GM21619 (cell line): ENCODE results near the gene EDEM1.
A peak's percentile ranks its signal among the peaks of the same experiment; 100 is the strongest.

Source experiments
- ATAC-seq: cut with Tn5 transposase; IDR thresholded peaks from one replicate; pipeline ENCODE4 v1.9.1; 2021; ENCODE audit not compliant: unreplicated experiment

The EDEM1 gene

DNA sequence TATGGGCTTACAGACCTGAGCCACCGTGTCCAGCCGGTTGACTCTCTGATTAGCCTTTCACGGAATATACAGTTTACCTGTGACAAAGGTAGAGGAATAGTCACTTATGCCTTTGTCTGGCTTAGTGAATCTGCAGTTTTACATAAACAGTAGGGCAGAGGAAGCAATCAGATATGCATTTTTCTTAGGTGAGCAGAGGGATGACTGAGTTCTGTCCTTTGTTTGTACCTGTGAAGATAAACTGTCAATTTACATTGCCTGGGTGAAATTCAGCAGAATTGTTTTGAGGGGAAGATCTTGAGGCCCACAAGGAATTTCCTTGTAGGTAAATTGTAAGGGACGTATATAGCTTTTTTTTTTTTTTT is 10.8 kb downstream of the EDEM1 start:
- ATAC-seq: no peak

DNA sequence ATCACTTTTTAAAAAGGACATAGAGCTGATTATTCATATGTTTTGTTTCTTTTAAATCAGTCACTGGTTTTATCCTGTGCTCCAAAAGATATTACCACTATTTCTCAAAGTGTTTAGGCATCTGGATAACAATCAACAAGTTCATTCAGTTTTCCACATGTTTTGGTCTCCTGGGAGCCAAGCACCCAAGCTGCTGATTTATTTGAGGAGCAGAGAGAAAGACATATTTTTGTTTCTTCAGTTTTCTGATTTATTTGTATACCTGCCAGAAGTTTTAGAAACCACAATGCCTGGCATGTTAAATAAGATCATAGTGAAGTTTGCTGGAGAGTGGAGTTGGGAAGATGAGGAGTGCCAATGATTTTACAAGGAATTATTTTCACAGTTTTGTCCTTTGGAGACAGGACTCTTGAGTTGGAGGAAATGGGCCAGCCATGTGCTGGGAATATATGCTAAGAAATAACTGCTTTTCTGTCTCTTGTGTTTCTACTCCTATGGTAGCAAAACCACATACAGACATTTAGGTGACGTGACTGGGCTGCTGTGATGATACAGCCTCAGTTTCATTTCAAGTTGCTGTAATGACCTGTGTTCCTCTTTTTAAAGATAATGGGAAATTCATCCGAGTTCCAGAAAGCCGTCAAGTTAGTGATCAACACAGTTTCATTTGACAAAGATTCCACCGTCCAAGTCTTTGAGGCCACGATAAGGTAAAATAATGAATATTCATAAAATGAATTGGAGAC is 11.7 kb downstream of the EDEM1 start:
- peak; percentile 28 for ATAC-seq

DNA sequence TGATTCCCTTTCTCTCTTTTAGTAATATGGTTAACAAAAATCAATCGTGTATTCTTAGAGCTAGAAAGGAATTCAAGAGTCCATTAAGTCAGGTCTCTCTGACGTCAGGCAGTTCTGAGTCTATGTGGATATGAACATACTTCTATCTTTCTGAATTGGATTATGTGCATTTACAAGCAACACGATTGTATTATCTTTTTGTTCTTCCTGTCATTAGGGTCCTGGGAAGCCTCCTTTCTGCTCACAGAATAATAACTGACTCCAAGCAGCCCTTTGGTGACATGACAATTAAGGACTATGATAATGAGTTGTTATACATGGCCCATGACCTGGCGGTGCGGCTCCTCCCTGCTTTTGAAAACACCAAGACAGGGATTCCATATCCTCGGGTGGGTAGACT is 14.0 kb downstream of the EDEM1 start:
- ATAC-seq: no peak

DNA sequence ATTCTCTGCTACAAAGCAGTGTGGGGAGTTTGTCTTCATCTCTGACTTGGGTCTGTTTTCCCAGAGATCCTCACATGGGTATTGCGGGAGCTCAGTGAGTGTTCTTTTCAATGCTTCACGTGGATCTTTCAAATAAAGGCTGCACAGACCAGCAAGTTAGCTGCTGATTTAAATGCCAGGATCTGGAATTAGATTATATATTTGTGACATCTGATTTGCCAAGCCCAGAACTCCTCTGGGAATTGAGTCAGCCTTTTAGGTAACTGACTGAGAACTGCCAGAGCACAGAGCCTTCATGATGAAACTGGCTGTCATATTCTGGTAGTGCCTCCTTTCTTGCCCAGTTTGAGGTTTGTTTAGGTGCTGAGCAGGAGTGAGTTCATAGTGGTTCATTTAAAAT is 14.7 kb downstream of the EDEM1 start:
- no peak for ATAC-seq

DNA sequence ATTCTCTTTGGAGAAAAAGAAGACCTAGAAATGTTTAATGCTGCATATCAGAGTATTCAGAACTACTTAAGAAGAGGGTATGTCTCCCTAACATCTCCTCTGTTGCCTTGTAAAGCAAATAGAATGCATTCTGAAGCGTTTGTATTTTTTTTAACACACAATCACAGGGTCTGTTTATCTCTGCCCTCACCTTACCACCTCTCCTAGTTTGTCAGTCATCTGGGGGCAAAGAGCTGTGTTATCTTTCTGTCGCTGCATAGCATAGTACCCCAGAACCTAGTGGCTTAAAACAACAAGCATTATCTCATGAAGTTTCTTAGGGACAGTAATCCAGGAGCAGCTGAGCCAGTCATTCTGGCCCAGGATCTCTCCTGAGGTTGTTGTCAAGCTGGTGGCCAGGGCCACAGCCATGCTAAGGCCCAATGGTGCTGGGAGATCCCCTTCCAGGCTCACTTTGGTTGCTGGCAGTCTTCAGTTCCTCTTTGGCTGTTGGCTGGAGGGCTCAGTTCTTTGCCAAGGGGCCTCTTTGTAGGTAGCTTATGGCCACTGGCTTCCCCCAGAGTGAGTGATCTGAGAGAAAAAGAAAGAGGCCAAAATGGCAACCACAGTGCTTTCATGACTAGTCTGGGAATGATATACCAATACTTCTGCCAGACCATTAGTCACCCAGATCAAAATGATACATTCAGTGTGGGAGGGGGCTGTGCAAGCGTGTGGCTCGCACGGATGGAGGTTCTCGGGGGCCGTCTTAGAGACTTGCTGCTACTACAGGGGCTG is 17.8 kb downstream of the EDEM1 start:
- ATAC-seq: peak; percentile 98

DNA sequence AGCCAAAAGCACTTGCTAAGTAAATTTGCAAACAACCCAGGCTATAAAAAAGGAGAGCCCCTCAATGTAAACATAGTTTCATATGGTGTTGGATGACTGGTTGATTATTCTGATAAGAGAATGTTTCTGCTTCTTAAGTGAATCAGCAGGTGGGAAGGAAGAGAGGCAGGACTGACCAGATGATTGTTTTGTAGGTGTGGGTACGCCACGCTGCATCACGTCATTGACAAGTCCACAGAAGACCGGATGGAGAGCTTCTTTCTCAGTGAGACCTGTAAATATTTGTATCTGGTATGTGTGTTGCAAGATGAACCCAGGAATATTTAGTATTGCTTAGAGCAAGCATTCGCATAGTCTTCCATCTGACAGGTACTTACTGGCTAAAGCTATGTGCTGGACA is 23.4 kb downstream of the EDEM1 start:
- ATAC-seq: no peak

DNA sequence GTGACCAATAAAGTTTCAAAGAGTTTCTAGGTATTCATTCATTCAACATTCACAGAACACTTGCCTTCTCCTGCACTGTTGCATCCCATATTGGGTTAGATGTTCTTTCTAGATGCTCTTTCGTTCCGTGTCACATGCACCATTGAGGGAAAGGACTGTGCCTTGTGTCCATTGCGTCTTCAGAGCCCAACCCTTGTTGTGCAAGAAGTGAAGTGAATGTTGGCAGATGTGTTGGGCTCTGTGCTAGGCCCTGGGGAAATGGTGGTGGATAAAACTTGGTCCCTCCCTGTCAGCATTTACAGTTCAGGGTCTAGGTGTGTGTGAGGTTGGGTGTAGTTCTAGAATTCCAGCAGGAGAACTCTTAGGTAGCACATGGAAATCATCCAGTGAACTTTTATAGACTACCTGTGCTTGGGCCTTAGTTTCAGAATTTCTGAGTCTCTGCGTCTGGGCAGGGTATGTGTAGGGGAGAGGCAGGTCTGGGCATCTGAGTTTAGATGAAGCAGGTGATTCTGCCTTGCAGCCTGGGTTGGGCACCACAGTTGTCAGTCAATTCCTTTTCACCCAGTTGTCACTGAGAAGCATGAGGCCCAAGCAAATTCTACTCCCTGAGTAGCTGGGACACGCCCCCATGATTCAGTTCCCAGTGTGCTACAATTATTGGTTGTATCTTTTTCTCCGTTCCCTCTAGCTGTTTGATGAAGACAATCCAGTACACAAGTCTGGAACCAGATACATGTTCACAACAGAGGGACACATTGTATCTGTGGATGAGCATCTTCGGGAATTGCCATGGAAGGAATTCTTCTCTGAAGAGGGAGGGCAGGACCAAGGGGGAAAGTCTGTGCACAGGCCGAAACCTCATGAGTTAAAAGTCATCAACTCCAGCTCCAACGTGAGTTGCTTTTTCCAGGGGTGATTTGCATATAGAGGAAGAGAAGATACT is 25.4 kb downstream of the EDEM1 start:
- no peak for ATAC-seq

DNA sequence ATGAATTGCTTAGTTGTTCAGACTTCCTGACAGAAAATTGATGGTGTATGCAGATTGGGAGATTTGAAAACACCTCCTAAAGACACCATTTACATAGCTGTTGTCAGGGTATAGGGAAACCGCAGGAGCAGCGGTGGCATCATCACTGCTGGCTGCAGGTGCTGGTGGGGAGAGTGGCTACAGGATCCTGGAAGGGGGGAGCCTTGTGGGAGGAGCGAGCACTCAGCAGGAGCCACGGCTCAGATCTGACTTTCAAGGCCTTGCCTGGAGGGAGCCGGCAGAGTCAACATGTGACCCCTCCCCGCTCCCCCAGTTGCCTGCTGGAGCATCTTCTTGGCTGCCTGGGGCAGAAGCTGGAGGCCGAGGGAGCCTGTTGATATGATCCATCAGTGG is 26.1 kb downstream of the EDEM1 start:
- no peak for ATAC-seq

DNA sequence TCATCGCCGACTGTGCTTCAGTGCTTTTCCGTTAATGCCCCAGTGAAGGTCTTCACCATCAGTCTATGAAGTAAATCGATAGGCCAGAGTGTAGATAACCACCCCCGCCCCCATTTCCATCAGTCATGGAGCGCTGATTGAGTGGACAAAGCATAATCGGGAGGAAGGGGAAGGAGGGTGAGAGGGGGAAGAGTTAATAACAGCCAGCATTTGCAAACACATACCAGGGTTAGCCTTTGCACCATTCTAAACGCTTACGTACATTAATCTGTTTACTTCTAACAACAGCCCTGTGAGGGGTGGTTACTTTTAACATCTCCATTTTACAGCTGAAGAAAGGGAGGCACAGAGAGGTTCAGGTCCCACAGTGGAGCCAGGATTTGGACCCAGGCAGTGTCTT is 26.8 kb downstream of the EDEM1 start:
- no peak for ATAC-seq

DNA sequence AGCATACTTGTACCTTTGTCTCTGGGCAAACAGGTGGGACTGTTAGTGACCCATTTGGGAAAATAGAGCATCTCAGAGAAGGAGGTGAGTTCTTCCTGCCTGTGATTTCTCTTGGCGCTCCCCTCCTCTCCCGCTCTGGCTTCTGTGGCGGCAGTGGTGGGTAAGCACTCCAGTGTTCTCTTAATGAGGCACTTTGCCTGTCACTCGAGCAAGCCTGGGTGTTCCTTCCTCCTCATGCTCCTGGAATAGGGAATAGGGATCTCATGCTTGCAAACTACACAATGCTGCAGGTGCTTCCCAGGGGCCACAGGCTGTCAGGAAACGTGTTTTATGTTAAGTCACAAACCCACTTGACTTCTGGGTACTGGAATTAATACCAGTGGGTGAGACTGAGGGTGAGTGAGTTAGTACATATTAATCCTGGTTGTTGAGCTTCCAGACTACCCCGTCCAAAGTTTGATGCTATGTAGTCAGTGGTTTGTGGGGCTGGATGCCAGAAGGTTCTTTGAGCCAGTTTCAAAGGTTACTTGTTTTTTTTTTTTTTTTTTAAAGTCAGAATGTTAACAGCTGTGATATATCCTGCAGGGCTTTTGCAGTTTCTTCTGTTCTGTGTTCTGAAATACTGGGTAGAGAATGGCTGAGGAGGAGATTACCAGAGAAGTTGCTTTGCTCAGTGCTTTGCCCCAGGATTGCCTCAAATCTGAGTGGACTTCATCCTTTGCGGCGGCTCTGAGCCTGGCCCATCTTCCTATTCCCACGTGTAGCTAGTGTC is 30.5 kb downstream of the EDEM1 start:
- ATAC-seq: no peak

DNA sequence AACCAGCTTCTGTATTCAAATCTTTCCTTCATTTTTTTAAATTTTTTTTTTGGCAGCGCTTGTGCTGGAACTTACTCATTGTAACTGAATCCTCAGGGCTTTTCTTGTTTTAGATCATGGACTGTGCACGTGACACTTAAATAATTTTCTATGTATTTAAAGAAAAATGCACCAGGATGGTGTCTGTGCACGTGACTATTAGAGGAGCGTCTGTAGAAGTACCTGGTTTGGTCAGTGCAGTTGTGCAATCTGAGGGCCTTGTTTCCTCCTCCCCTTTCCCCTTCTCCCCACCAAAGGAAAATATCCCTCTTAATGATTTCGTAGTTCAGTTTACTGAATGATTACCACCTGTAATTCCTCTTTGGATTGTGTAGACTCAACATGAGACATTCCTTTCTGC is 31.3 kb downstream of the EDEM1 start:
- no peak for ATAC-seq

DNA sequence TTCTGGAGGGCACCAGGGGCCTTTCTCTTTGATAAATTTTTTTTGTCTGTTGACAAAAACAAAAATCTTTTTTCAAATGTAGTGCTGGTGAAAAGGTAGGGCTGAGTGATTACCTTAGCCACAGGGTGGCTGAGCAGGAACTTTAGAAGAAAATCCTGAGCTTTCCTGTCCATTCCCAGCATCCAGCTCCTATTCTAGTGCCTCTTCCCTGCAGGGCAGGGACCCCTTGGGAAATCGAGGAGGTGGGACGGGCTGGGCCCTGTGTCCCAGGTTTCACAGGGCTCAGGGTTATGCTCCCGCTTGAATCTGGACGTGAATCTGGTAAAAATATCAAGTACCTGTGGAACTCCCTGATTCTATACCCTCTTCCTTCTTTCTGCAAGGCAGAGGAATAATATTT is 31.7 kb downstream of the EDEM1 start:
- ATAC-seq: no peak

DNA sequence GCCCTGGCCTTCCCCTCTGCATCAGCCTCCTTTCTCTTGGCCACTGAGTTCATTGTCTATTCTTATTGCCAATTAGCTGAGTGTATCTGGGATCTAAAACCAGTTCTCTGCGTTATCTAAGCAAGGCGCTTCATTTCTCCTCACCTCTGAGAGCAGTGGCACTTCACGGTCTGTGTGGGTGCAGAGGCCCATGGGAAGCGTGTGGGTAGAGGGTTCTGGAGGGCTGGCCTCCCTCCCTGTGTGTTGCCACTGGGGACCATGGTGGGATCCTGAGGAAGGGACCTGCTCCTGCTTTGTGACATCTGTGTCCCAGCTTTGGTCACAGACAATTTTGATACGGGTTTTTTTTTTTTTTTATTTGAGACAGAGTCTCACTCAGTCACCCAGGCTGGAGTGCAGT is 32.7 kb downstream of the EDEM1 start:
- ATAC-seq: no peak

DNA sequence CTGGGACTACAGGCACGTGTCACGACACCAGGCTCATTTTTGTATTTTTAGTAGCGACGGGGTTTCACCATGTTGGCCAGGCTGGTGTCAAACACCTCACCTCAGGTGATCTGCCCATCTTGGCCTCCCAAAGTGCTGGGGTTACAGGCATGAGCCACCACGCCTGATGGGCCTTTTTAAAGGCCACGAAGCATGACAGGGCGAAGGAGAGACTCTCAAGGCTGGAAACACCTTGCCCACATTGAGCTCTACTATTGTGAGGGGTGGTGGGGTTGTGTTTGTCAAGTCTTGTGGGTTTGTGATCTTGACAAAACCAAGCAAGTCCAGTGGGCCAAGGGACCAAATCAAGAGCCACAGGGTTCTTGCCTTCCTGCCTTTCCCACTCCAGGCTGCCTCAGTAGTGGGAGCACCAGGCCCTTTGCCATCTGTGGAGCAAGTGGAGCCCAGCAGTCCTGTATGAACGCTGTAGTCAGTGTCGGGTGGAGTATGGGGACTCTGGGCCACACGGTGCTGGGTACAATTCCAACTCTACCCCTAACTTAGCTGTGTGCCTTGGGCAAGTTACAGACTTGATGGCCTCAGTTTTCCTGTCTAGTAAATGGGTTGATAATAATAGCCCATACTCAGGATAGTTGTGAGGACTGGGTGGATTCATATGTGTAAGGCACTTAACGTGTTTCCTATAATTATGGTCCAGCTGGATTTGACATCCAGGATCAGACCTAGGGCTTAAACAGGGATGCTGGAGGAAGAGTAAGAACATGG is 33.3 kb downstream of the EDEM1 start:
- no peak for ATAC-seq

DNA sequence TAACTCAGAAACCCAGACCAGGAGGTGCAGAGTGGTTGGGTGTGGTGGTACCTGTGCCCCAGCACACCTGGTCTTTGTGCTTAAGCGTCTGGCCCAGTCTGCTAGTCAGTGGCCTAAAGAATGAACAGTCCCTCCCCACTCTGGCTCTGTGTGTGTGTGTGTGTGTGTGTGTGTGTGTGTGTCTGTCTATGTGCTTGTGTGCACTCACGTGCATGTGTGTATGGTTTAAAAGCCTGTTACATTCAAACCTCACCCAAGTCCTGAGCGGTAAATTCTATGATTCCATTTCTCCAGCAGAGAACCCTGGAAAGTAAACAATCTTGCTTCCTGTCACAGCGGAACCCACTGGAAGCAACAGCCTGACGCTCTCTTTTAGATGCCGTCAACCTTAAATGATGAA is 34.2 kb downstream of the EDEM1 start:
- ATAC-seq: no peak

DNA sequence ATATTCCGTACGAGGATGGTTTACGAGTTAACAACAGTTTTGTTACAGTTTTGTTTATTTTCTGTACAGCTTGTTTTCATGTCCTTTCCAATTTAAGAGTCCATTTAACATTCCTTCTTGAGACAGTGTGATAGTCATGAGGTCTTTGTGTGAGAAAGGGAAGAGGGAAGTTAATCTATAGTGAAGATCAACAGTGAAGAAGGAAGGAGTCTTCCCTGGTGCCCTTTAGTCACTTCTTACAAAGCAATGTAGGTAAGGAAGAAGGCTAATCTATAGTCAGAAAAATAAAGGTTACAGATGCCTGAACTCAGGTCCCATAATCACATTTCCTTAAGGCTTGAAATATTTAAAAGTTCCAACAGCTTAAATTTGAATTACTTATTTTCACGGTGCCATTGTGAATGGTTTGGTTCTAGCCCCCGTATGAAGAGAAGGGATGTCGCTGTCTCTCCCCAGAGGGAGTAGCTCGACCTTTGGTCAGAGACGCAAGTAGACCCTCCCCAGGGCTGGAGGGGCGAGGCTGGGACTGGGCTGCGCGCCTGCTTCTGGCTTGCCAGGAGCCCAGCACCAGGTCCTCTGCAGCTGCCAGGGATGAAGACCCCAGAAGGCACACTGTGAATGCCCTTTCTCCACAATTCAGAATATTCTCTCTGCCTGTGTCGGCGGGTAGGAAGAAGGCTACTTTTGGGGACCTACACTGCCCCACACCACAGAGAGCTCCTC is 34.9 kb downstream of the EDEM1 start:
- ATAC-seq: no peak

DNA sequence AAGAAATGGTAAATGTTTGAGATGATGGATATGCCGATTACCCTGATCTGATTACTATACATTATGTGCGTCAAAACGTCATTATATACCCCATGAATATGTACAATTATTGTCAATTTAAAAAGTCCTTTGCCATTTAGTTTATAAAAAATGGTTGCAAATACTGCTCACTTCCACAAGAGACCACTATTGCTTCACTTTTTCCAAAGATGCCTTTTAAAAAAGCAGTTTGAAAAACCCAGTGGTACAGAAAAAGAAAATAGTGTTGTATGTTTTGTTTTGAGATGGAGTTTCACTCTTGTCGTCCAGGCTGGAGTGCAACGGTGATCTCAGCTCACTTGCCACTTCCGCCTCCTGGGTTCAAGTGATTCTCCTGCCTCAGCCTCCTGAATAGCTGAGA is 39.3 kb downstream of the EDEM1 start:
- peak; percentile 49 for ATAC-seq

DNA sequence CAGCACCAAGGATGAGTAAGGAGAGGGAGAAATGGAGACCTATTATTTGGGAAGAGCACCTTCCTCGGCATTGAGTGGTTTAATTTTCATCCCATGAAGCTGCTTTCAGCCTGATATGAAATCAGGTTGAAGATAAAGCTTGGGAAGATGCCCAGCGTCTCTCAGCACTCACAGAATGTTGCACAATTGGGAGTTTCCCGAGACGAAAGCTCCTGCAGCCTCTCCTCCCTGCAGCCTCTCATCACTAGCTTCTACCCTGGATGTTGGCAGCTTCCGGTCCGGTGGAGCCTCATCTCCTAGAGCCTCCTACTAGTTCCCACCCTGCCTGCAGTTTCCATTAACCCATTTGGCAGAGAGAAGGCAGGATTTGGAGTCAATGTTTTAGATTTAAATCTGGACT is 40.3 kb downstream of the EDEM1 start:
- no peak for ATAC-seq

DNA sequence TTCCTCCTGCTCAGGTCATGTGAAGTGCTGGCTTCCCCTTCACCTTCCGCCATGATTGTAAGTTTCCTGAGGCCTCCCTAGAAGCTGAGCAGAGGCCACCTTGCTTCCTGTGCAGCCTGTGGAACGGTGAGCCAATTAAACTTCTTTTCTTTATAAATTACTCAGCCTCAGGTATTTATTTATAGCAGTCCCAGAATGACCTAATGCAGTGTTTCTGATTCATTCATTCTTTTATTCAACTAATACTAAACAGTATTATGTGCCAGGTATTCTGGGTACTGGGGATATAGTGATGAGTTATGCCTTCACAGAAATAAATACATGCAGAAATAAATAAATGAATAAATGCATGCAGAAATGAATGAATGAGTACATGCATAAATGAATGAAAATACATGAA is 41.9 kb downstream of the EDEM1 start:
- ATAC-seq: no peak

DNA sequence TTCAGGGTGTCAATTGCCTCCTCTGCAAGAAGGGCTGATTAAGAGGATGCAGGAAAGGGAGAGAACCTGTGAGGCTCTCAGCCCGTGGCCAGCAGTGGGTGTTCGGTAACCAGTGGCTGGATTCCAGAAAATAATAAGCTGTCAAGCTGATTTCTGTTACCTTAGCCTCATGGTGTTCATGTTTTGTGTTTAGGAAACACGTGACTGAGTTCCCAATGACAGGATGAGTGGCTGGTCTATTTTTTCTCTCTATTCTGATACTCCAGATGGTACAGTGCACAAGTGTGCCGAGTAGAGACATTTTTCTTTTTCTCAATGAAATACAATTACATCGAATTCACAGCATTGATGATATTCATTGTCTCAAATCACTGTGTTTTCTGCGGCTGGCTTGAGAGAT is 43.6 kb downstream of the EDEM1 start:
- ATAC-seq: no peak
